Renal cortical epithelial cell (primary cell): ENCODE results near the gene RGS7BP. TPM values are rescaled to one million over a fixed set of nuclear protein-coding genes. Genes with fewer than 3 reads are reported as not detected.
"Not testable (repeated sequence)": the region's sequence is repeated elsewhere in the genome, so short reads cannot be mapped to it uniquely, and the experiment has no call there.

Experiments
- DNase-seq: peaks from one replicate; pipeline ENCODE4 v3.0.0-alpha.2; 2011; ENCODE audit warnings: low read depth
- total RNA-seq: library from RNA; depleted of rRNA; stranded (reverse); fragments of >200 nt; gene quantifications from 2 replicates; pipeline ENCODE4 v1.2.3, GENCODE V29; 2014

The RGS7BP gene
- total RNA-seq, 1 donor from 2014 or later: not detected

GRCh38 chr5:64558641-64559040 lies 52.8 kb downstream of the RGS7BP start:
- not testable (repeated sequence) for DNase-seq

- peak; percentile 44 for DNase-seq
Measured at GRCh38 chr5:64566310-64566916, 60.6 kb downstream of the RGS7BP start.

- no peak for DNase-seq
Measured at GRCh38 chr5:64569858-64570257, 64.0 kb downstream of the RGS7BP start.

- DNase-seq: no peak
Measured at GRCh38 chr5:64570395-64570996, 64.7 kb downstream of the RGS7BP start.

GRCh38 chr5:64575561-64575960 lies 69.7 kb downstream of the RGS7BP start:
- no peak for DNase-seq

GRCh38 chr5:64576250-64576649 lies 70.4 kb downstream of the RGS7BP start:
- no peak for DNase-seq

- no peak for DNase-seq
Measured at GRCh38 chr5:64585646-64586045, 79.8 kb downstream of the RGS7BP start.

GRCh38 chr5:64587370-64587769 lies 81.6 kb downstream of the RGS7BP start:
- DNase-seq: no peak

GRCh38 chr5:64592730-64593341 lies 87.0 kb downstream of the RGS7BP start:
- no peak for DNase-seq

- DNase-seq: no peak
Measured at GRCh38 chr5:64594025-64594424, 88.2 kb downstream of the RGS7BP start.

GRCh38 chr5:64594601-64595000 lies 88.8 kb downstream of the RGS7BP start:
- DNase-seq: no peak

GRCh38 chr5:64595031-64595855 lies 89.4 kb downstream of the RGS7BP start:
- DNase-seq: no peak

GRCh38 chr5:64599226-64599625 lies 93.4 kb downstream of the RGS7BP start:
- no peak for DNase-seq

- DNase-seq: peak; percentile 53
Measured at GRCh38 chr5:64603676-64604075, 97.9 kb downstream of the RGS7BP start.

GRCh38 chr5:64606926-64607325 lies 101.1 kb downstream of the RGS7BP start:
- no peak for DNase-seq

- DNase-seq: peak; percentile 78
Measured at GRCh38 chr5:64612344-64612961, 106.6 kb downstream of the RGS7BP start.

- DNase-seq: peak; percentile 68
Measured at GRCh38 chr5:64615895-64616294, 110.1 kb downstream of the RGS7BP start.

GRCh38 chr5:64619609-64620008 lies 113.8 kb downstream of the RGS7BP start:
- DNase-seq: no peak

GRCh38 chr5:64622991-64623390 lies 117.2 kb downstream of the RGS7BP start:
- DNase-seq: no peak

- DNase-seq: no peak
Measured at GRCh38 chr5:64625678-64626077, 119.9 kb downstream of the RGS7BP start.

- no peak for DNase-seq
Measured at GRCh38 chr5:64628901-64629300, 123.1 kb downstream of the RGS7BP start.

GRCh38 chr5:64629841-64630240 lies 124.0 kb downstream of the RGS7BP start:
- no peak for DNase-seq
